Esophagus squamous epithelium (tissue), 4 donors: ENCODE measurements around the gene PTPN5.

Experiments used
- POLR2A ChIP-seq, 4 donors: fragments of 450-650 bp; IDR thresholded peaks; one replicate each; pipeline ENCODE4 v1.6.1; 2017; ENCODE audit warnings: antibody characterized with exemption in 4 of 4, mild to moderate bottlenecking in 4 of 4, moderate library complexity in 3 of 4
- TF ChIP-seq, protein P1 (sequence below), 6 experiments: fragments of 450-650 bp in 4 of 6; fragments of 200-600 bp in 2 of 6; sonication (generic) in 2 of 6; IDR thresholded peaks; one replicate each; pipeline ENCODE4 v1.5.1; 2016 to 2019; ENCODE audit warnings: antibody characterized with exemption in 6 of 6, mild to moderate bottlenecking in 4 of 6, moderate library complexity in 4 of 6

DNA sequence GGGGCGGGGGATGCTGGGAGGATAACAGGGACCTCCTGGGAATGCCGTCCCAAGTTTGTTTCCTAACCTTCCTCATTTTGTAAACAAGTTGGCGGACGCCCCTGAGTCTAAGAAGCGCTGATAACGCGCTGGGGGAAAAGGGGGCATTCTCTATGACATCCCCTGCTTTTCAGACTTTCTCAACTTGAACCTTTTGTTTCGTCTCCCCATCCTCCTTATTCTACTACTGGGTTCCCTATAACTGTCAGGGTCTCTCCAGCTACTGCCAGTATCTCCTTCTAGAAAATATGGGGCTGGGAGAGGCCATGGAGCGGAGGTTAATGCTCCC, 92.4 kb downstream of the PTPN5 start:
- no peak for TF ChIP-seq POLR2A (IDR thresholded peaks at IDR 0.05)
- TF ChIP-seq, protein P1, sequence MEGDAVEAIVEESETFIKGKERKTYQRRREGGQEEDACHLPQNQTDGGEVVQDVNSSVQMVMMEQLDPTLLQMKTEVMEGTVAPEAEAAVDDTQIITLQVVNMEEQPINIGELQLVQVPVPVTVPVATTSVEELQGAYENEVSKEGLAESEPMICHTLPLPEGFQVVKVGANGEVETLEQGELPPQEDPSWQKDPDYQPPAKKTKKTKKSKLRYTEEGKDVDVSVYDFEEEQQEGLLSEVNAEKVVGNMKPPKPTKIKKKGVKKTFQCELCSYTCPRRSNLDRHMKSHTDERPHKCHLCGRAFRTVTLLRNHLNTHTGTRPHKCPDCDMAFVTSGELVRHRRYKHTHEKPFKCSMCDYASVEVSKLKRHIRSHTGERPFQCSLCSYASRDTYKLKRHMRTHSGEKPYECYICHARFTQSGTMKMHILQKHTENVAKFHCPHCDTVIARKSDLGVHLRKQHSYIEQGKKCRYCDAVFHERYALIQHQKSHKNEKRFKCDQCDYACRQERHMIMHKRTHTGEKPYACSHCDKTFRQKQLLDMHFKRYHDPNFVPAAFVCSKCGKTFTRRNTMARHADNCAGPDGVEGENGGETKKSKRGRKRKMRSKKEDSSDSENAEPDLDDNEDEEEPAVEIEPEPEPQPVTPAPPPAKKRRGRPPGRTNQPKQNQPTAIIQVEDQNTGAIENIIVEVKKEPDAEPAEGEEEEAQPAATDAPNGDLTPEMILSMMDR (IDR thresholded peaks at IDR 0.05), result no peak
